H1 (cell line): Measurements from ENCODE around the gene PROSER2. TPM values are rescaled to one million over a fixed set of nuclear protein-coding genes. Genes with fewer than 3 reads are reported as not detected.

Source experiments
- CTCF ChIA-PET: fragments of 300-600 bp; sonication (Branson Sonifier 250); formaldehyde crosslinking; loops from one replicate; lab custom pipeline; 2021; ENCODE audit not compliant: partially characterized antibody; lab: Charles Lee
- POLR2A ChIA-PET: fragments of 300-600 bp; sonication (Branson Sonifier 250); formaldehyde crosslinking; loops from one replicate; lab custom pipeline; 2021; ENCODE audit warnings: inconsistent platforms; ENCODE audit not compliant: partially characterized antibody; lab: Charles Lee
- DNase-seq, 2 experiments: peaks; one replicate each; pipeline versions ENCODE4 v3.0.0 to v3.0.0-alpha.2; 2010 to 2022; ENCODE audit warnings: low spot score in 2 of 2, low read depth in 1 of 2, mixed read lengths in 1 of 2
- FAIRE-seq: peaks from 2 replicates; lab custom pipeline; 2011; peaks lifted over from hg19 to GRCh38; lab: Jason Lieb, UNC
- H2AFZ ChIP-seq: 2 replicates; pipeline ENCODE4 v1.8.1; 2012; ENCODE audit warnings: low read length, inconsistent platforms
- H2AK5ac ChIP-seq: 2 replicates; pipeline ENCODE4 v1.6.1; 2013; ENCODE audit warnings: low read depth, low read length
- H2BK120ac ChIP-seq: replicated peaks from 2 replicates; pipeline ENCODE3; 2013; ENCODE audit warnings: low read depth, low read length, inconsistent platforms
- H2BK12ac ChIP-seq: 2 replicates; pipeline ENCODE4 v1.6.1; 2013; ENCODE audit warnings: low read depth, low read length
- H2BK15ac ChIP-seq: 2 replicates; pipeline ENCODE4 v1.6.1; 2013; ENCODE audit warnings: low read length
- H2BK20ac ChIP-seq: 2 replicates; pipeline ENCODE4 v1.6.1; 2013; ENCODE audit warnings: low read length
- H2BK5ac ChIP-seq: 2 replicates; pipeline ENCODE4 v1.6.1; 2013; ENCODE audit warnings: low read depth, low read length
- H3K14ac ChIP-seq: 2 replicates; pipeline ENCODE4 v1.6.1; 2013; ENCODE audit warnings: inconsistent platforms; ENCODE audit not compliant: insufficient read length
- H3K18ac ChIP-seq: 2 replicates; pipeline ENCODE4 v1.6.1; 2013; ENCODE audit warnings: low read length; ENCODE audit errors: extremely low read depth
- H3K23ac ChIP-seq: 2 replicates; pipeline ENCODE4 v1.6.1; 2013; ENCODE audit warnings: inconsistent platforms; ENCODE audit not compliant: insufficient read length
- H3K23me2 ChIP-seq: 2 replicates; pipeline ENCODE4 v1.6.1; 2013; ENCODE audit warnings: low read depth, low read length
- H3K27ac ChIP-seq: 2 replicates; pipeline ENCODE4 v1.6.1; 2011; ENCODE audit warnings: low read depth, low read length, inconsistent platforms
- H3K27me3 ChIP-seq, 4 experiments: replicated peaks in 1 of 4; 1 replicate in 1 of 4; 2 replicates in 3 of 4; pipeline versions ENCODE4 v1.6.1 to v1.8.1; 2011 to 2013; ENCODE audit warnings: low read length in 3 of 4, mild to moderate bottlenecking in 3 of 4, inconsistent platforms in 2 of 4, mixed read lengths in 2 of 4, moderate library complexity in 1 of 4; ENCODE audit not compliant: control insufficient read depth in 3 of 4, insufficient read depth in 3 of 4; ENCODE audit errors: extremely low read depth in 1 of 4
- H3K36me3 ChIP-seq, 4 experiments: 2 replicates each; pipeline versions ENCODE4 v1.6.1 to v1.8.1; 2011 to 2013; ENCODE audit warnings: mild to moderate bottlenecking in 4 of 4, low read length in 3 of 4, moderate library complexity in 2 of 4, control low read depth in 1 of 4, inconsistent platforms in 1 of 4; ENCODE audit not compliant: insufficient read depth in 4 of 4, control insufficient read depth in 2 of 4
- H3K4ac ChIP-seq: replicated peaks from 2 replicates; pipeline ENCODE3; 2013; ENCODE audit warnings: low read length, low read depth, mixed read lengths, inconsistent platforms; ENCODE audit not compliant: insufficient read length
- H3K4me1 ChIP-seq, 4 experiments: replicated peaks in 1 of 4; 1 replicate in 1 of 4; 2 replicates in 3 of 4; pipeline versions ENCODE4 v1.6.1 to v1.8.1; 2011 to 2013; ENCODE audit warnings: low read length in 3 of 4, inconsistent platforms in 2 of 4, mixed read lengths in 1 of 4; ENCODE audit not compliant: insufficient read depth in 4 of 4, control insufficient read depth in 3 of 4
- H3K4me2 ChIP-seq, 2 experiments: 2 replicates each; pipeline versions ENCODE4 v1.6.1 to v1.8.1; 2011 to 2013; ENCODE audit warnings: low read depth in 2 of 2, low read length in 2 of 2, control low read depth in 1 of 2, inconsistent platforms in 1 of 2, mild to moderate bottlenecking in 1 of 2; ENCODE audit not compliant: insufficient read depth in 1 of 2
- H3K4me3 ChIP-seq, 4 experiments: fragments of 200-600, 300-600 bp in 1 of 4; sonication (generic), shearing (Covaris generic), sonication (Bioruptor Twin) in 1 of 4; 2 replicates each; pipeline versions ENCODE4 v1.5.1 to v1.8.1; 2011 to 2016; ENCODE audit warnings: low read length in 4 of 4, low read depth in 3 of 4, control low read depth in 2 of 4, inconsistent platforms in 2 of 4, mild to moderate bottlenecking in 2 of 4, mixed read lengths in 1 of 4, moderate library complexity in 1 of 4; ENCODE audit not compliant: insufficient read depth in 2 of 4; ENCODE audit errors: extremely low read depth in 1 of 4
- H3K56ac ChIP-seq: replicated peaks from 2 replicates; pipeline ENCODE3; 2013; ENCODE audit warnings: low read depth, mild to moderate bottlenecking, mixed read lengths, low read length, inconsistent platforms; ENCODE audit not compliant: insufficient read length
- H3K79me1 ChIP-seq: 2 replicates; pipeline ENCODE4 v1.6.1; 2013; ENCODE audit warnings: low read depth, low read length, control low read depth
- H3K79me2 ChIP-seq, 2 experiments: 2 replicates each; pipeline versions ENCODE4 v1.6.1 to v1.8.1; 2012 to 2013; ENCODE audit warnings: low read length in 2 of 2, mild to moderate bottlenecking in 2 of 2, inconsistent platforms in 1 of 2; ENCODE audit not compliant: insufficient read depth in 2 of 2, control insufficient read depth in 1 of 2
- H3K9ac ChIP-seq, 4 experiments: replicated peaks in 1 of 4; 1 replicate in 1 of 4; 2 replicates in 3 of 4; pipeline versions ENCODE4 v1.6.1 to v1.8.1; 2011 to 2013; ENCODE audit warnings: low read depth in 3 of 4, low read length in 3 of 4, control low read depth in 2 of 4, mild to moderate bottlenecking in 2 of 4, moderate library complexity in 2 of 4, inconsistent platforms in 1 of 4; ENCODE audit errors: extremely low read depth in 1 of 4
- H3K9me3 ChIP-seq, 2 experiments: 2 replicates each; pipeline versions ENCODE4 v1.6.1 to v1.8.1; 2012 to 2013; ENCODE audit warnings: mild to moderate bottlenecking in 2 of 2, moderate library complexity in 2 of 2, control low read depth in 1 of 2, inconsistent platforms in 1 of 2, low read depth in 1 of 2, low read length in 1 of 2, mixed read lengths in 1 of 2; ENCODE audit not compliant: insufficient read depth in 2 of 2
- H4K20me1 ChIP-seq, 2 experiments: replicated peaks in 1 of 2; 2 replicates each; pipeline versions ENCODE3 to v1.8.1; 2011 to 2013; ENCODE audit warnings: inconsistent platforms in 2 of 2, low read length in 2 of 2, mild to moderate bottlenecking in 1 of 2; ENCODE audit not compliant: insufficient read depth in 2 of 2, control insufficient read depth in 1 of 2
- H4K5ac ChIP-seq: 2 replicates; pipeline ENCODE4 v1.6.1; 2013; ENCODE audit warnings: low read length, low read depth, mixed read lengths, inconsistent platforms; ENCODE audit not compliant: insufficient read length
- H4K8ac ChIP-seq: 2 replicates; pipeline ENCODE4 v1.8.0; 2013; ENCODE audit warnings: mild to moderate bottlenecking, moderate library complexity, low read length, inconsistent platforms; ENCODE audit not compliant: insufficient read depth; ENCODE audit errors: extremely low read depth
- H4K91ac ChIP-seq: replicated peaks from 2 replicates; pipeline ENCODE3; 2013; ENCODE audit warnings: low read length, mixed read lengths, inconsistent platforms; ENCODE audit not compliant: insufficient read length
- BACH1 ChIP-seq: IDR thresholded peaks from 2 replicates; pipeline ENCODE4 v1.6.1; 2012; ENCODE audit warnings: low read length, improper control_type of control experiment
- BRCA1 ChIP-seq: IDR thresholded peaks from 2 replicates; pipeline ENCODE4 v1.6.1; 2012; ENCODE audit warnings: low read depth, low read length, improper control_type of control experiment
- CHD1 ChIP-seq: IDR thresholded peaks from 2 replicates; pipeline ENCODE4 v1.6.1; 2012; ENCODE audit warnings: low read depth, low read length, improper control_type of control experiment
- HDAC6 ChIP-seq: IDR thresholded peaks from one replicate; pipeline ENCODE4 v1.7.1; 2012; ENCODE audit warnings: low read depth, mild to moderate bottlenecking, inconsistent platforms, low read length, moderate library complexity
- KDM4A ChIP-seq: IDR thresholded peaks from one replicate; pipeline ENCODE4 v1.7.1; 2012; ENCODE audit warnings: low read depth, mild to moderate bottlenecking, moderate library complexity, low read length, inconsistent platforms; ENCODE audit not compliant: severe bottlenecking
- KDM5A ChIP-seq: fragments of 200-600 bp; IDR thresholded peaks from 2 replicates; pipeline ENCODE4 v1.7.1; 2012; ENCODE audit warnings: mild to moderate bottlenecking, low read length, inconsistent platforms, mixed read lengths
- MAFK ChIP-seq: IDR thresholded peaks from 2 replicates; pipeline ENCODE4 v1.6.1; 2012; ENCODE audit warnings: low read depth, mild to moderate bottlenecking, improper control_type of control experiment, low read length
- PHF8 ChIP-seq: fragments of 200-600 bp; sonication (generic); conservative IDR thresholded peaks from 2 replicates; pipeline ENCODE4 v1.7.1; 2012; ENCODE audit warnings: low read depth, mild to moderate bottlenecking, inconsistent platforms, low read length, moderate library complexity
- POLR2A ChIP-seq, 2 experiments: IDR thresholded peaks; 1 replicate in 1 of 2; 2 replicates in 1 of 2; pipeline ENCODE4 v1.6.1; 2011; ENCODE audit warnings: low read depth in 2 of 2, low read length in 2 of 2, mild to moderate bottlenecking in 2 of 2; ENCODE audit errors: control extremely low read depth in 1 of 2
- POU5F1 ChIP-seq: IDR thresholded peaks from 2 replicates; pipeline ENCODE4 v1.6.1; 2011; ENCODE audit warnings: low read depth, mild to moderate bottlenecking, low read length, moderate library complexity
- SIN3A ChIP-seq, 2 experiments: IDR thresholded peaks in 1 of 2; conservative IDR thresholded peaks in 1 of 2; 2 replicates each; pipeline ENCODE4 v1.6.1; 2011 to 2012; ENCODE audit warnings: low read length in 2 of 2, improper control_type of control experiment in 1 of 2, low read depth in 1 of 2, mild to moderate bottlenecking in 1 of 2
- SP1 ChIP-seq: IDR thresholded peaks from 2 replicates; pipeline ENCODE4 v1.6.1; 2011; ENCODE audit warnings: low read depth, low read length
- TEAD4 ChIP-seq: IDR thresholded peaks from 2 replicates; pipeline ENCODE4 v1.6.1; 2012; ENCODE audit warnings: low read depth, low read length, inconsistent platforms, mixed read lengths
- WGBS, 2 experiments: shearing (Covaris generic) in 1 of 2; methylation state at CpG; one replicate each; pipeline versions ENCODE4 v1.1.6 to v1.1.7; 2013 to 2015; ENCODE audit warnings: low lambda C conversion rate in 2 of 2, mixed read lengths in 2 of 2, inconsistent platforms in 1 of 2, low coverage in 1 of 2, missing lambda C conversion rate in 1 of 2; ENCODE audit not compliant: insufficient replicate concordance in 2 of 2, insufficient coverage in 1 of 2, insufficient read length in 1 of 2; ENCODE audit errors: extremely low coverage in 1 of 2, missing lambda C conversion rate in 1 of 2; 5-methylcytosine and 5-hydroxymethylcytosine counted together
- polyA plus RNA-seq, 7 experiments: library from polyadenylated mRNA; depleted of rRNA in 3 of 7; stranded (reverse) in 5 of 7; unstranded in 2 of 7; fragments of >200 nt in 5 of 7; fragments of 200-250 nt in 2 of 7; gene quantifications; 1 replicate in 5 of 7; 2 replicates in 1 of 7; 4 replicates in 1 of 7; pipeline versions ENCODE4 v1.2.1 to v1.2.3, GENCODE V29; 2011 to 2013; ENCODE audit warnings: missing spikeins in 2 of 7, mixed read lengths in 2 of 7
- total RNA-seq: library from RNA; stranded (reverse); fragmentation: NEBNext Ultra II Directional; extraction: Animal tissue kit (Norgen Biotek cat#: 25700); gene quantifications from 2 replicates; pipeline ENCODE4 v1.2.1, GENCODE V29; 2021

Gene PROSER2
- total and polyA plus RNA-seq, 2 of the 8 experiments (the other 6 are each of a cell fraction or from before 2014, with no cell fraction given) = 3.9 to 13.7 TPM

GRCh38 chr10:11871466-11871865, 48.3 kb downstream of the PROSER2 start:
- no peak overlapping the region for H3K18ac ChIP-seq
- H4K8ac ChIP-seq = no peak overlapping the region
- H4K20me1 ChIP-seq = no peaks in the 10 kb centered on the region
- no peak overlapping the region for H4K5ac ChIP-seq
- H3K27me3 ChIP-seq = no peaks in the 10 kb centered on the region
- no peak overlapping the region for H3K4ac ChIP-seq
- H3K79me1 ChIP-seq = no peaks in the 10 kb centered on the region
- H3K9ac ChIP-seq = no peak overlapping the region
- no peak for DNase-seq
- H2BK120ac ChIP-seq = no peak overlapping the region
- no peaks in the 10 kb centered on the region; a peak in 1 of 8 replicates for H3K36me3 ChIP-seq
- H3K4me2 ChIP-seq = no peak overlapping the region
- WGBS, 2 experiments = 84% methylated on average over 9 of the region's 9 CpGs; no CpG with 5 or more reads in 1 of the 2 experiments
- no peak overlapping the region for H2BK5ac ChIP-seq
- no peak overlapping the region for H3K4me3 ChIP-seq
- H3K4me1 ChIP-seq = peaks cover 6 to 24% (median 17%) of the 10 kb centered on the region in 4 experiments
- H3K56ac ChIP-seq = no peak overlapping the region
- no peak overlapping the region for H3K27ac ChIP-seq
- no peaks in the 10 kb centered on the region for H3K9me3 ChIP-seq
- H4K91ac ChIP-seq = no peak overlapping the region
- H3K14ac ChIP-seq = no peak overlapping the region
- H3K79me2 ChIP-seq = no peaks in the 10 kb centered on the region
- POLR2A ChIA-PET = interaction anchor here (1.5 kb wide), 1 partner anchor 41 kb away, joined by 6 read pairs; no protein-coding TSS in a partner anchor
- no peak overlapping the region for H2BK12ac ChIP-seq
- H3K23me2 ChIP-seq = no peaks in the 10 kb centered on the region
- CTCF ChIA-PET = no interaction called here
- H2AFZ ChIP-seq = no peak overlapping the region
- H3K23ac ChIP-seq = no peak overlapping the region
- no peak overlapping the region for H2AK5ac ChIP-seq
- no peak overlapping the region for H2BK20ac ChIP-seq
- no peak overlapping the region for H2BK15ac ChIP-seq
- no peak for FAIRE-seq
- TF ChIP-seq TEAD4 (no peak), BRCA1 (no peak), HDAC6 (no peak), MAFK (no peak), CHD1 (no peak), BACH1 (no peak), KDM4A (no peak), SIN3A (conservative IDR thresholded peaks at IDR 0.05 in 1 of 2, IDR thresholded peaks at IDR 0.05 in 1 of 2; ENCODE audit: low read depth in 1 of 2, low read length in 2 of 2) (no peak), POLR2A (IDR thresholded peaks at IDR 0.05; ENCODE audit: control extremely low read depth in 1 of 2, low read depth in 2 of 2, low read length in 2 of 2) (no peak), PHF8 (no peak), POU5F1 (no peak), KDM5A (no peak), SP1 (no peak)
